AG10803 (cell line): Measurements from ENCODE around the gene GBP4.
A peak's percentile ranks its signal among the peaks of the same experiment; 100 is the strongest.

Experiments used
- DNase-seq: peaks from one replicate; pipeline ENCODE4 v3.0.0; 2010; ENCODE audit warnings: low read depth
- H3K4me3 ChIP-seq: 2 replicates; pipeline ENCODE4 v1.5.1; 2011; ENCODE audit warnings: mild to moderate bottlenecking, low read length, control low read depth
- CTCF ChIP-seq: conservative IDR thresholded peaks from 2 replicates; pipeline ENCODE4 v1.5.1; 2011; ENCODE audit warnings: mild to moderate bottlenecking, low read length, control low read depth, inconsistent platforms

The GBP4 gene

GRCh38 chr1:89191314-89191713, 7.4 kb downstream of the GBP4 start:
- H3K4me3 ChIP-seq, result no peak overlapping the region
- no peak for TF ChIP-seq CTCF
- DNase-seq, result peak; percentile 13

GRCh38 chr1:89190017-89190416, 8.7 kb downstream of the GBP4 start:
- no peak for DNase-seq
- TF ChIP-seq CTCF, result no peak
- H3K4me3 ChIP-seq, result no peak overlapping the region

GRCh38 chr1:89179343-89179742, 19.4 kb downstream of the GBP4 start:
- DNase-seq, result no peak
- H3K4me3 ChIP-seq, result no peak overlapping the region
- TF ChIP-seq CTCF, result no peak

GRCh38 chr1:89176971-89177370, 21.8 kb downstream of the GBP4 start:
- no peak for DNase-seq
- H3K4me3 ChIP-seq, result no peak overlapping the region
- no peak for TF ChIP-seq CTCF

GRCh38 chr1:89175601-89176256, 23.0 kb downstream of the GBP4 start, which contains the start of gene GBP7:
Gene GBP7 (minus strand): TSS chr1:89176003. CDS start chr1:89171935, 4,068 bp downstream.
- no peak for DNase-seq
- no peak for TF ChIP-seq CTCF
- H3K4me3 ChIP-seq, result no peak within 1 kb of the TSS

- no peak for TF ChIP-seq CTCF
- no peak overlapping the region for H3K4me3 ChIP-seq
- no peak for DNase-seq
These were observed 24.3 kb downstream of the GBP4 start for GRCh38 chr1:89174491-89174890.

GRCh38 chr1:89172468-89173143, 26.1 kb downstream of the GBP4 start:
- no peak for TF ChIP-seq CTCF
- DNase-seq, result no peak
- H3K4me3 ChIP-seq, result no peak overlapping the region
